ENCODE results near the gene KRT40.

Gene KRT40

GRCh38 chr17:40995116-40995515 is 11.0 kb upstream of the KRT40 start:
- no peak for DNase-seq

GRCh38 chr17:40993839-40994238 is 9.7 kb upstream of the KRT40 start, which contains the start of gene KRTAP3-3:
TSS of gene KRTAP3-3 (minus strand) at chr17:40994164. CDS start at chr17:40994097, 67 bp downstream.
- DNase-seq = no peak

GRCh38 chr17:40993084-40993483 is 9.0 kb upstream of the KRT40 start:
- no peak for DNase-seq

- DNase-seq = peak; percentile 45
Measured at GRCh38 chr17:40992666-40993065, 8.5 kb upstream of the KRT40 start.

GRCh38 chr17:40986920-40987319 is 2.8 kb upstream of the KRT40 start:
- DNase-seq = peak; percentile 44

- no peak for DNase-seq
Measured at GRCh38 chr17:40981115-40981514, 3.0 kb downstream of the KRT40 start.

GRCh38 chr17:40980596-40980995 is 3.5 kb downstream of the KRT40 start:
- no peak for DNase-seq

- DNase-seq = no peak
Measured at GRCh38 chr17:40980117-40980516, 4.0 kb downstream of the KRT40 start.

GRCh38 chr17:40978575-40979151 is 5.5 kb downstream of the KRT40 start:
- DNase-seq = no peak

GRCh38 chr17:40975516-40975915 is 8.6 kb downstream of the KRT40 start:
- DNase-seq = no peak

GRCh38 chr17:40974366-40974765 is 9.8 kb downstream of the KRT40 start:
- DNase-seq = no peak

- no peak for DNase-seq
Measured at GRCh38 chr17:40967582-40967981, 16.5 kb downstream of the KRT40 start.

- DNase-seq = no peak
Measured at GRCh38 chr17:40966848-40967247, 17.3 kb downstream of the KRT40 start, which contains the start of gene KRT39. TSS of gene KRT39 (minus strand) at chr17:40966948. CDS start at chr17:40966856, 92 bp downstream.

GRCh38 chr17:40963838-40964237 is 20.3 kb downstream of the KRT40 start:
- DNase-seq = no peak

GRCh38 chr17:40962059-40962561 is 22.0 kb downstream of the KRT40 start:
- no peak for DNase-seq

- peak; percentile 8 for DNase-seq
Measured at GRCh38 chr17:40961591-40961990, 22.5 kb downstream of the KRT40 start.

- no peak for DNase-seq
Measured at GRCh38 chr17:40960144-40960543, 24.0 kb downstream of the KRT40 start.

- peak; percentile 43 for DNase-seq
Measured at GRCh38 chr17:40958086-40958953, 25.8 kb downstream of the KRT40 start.

- no peak for DNase-seq
Measured at GRCh38 chr17:40956401-40957254, 27.5 kb downstream of the KRT40 start.

- no peak for DNase-seq
Measured at GRCh38 chr17:40953881-40954280, 30.2 kb downstream of the KRT40 start.

GRCh38 chr17:40952661-40953060 is 31.5 kb downstream of the KRT40 start:
- DNase-seq = no peak

- no peak for DNase-seq
Measured at GRCh38 chr17:40952154-40952553, 32.0 kb downstream of the KRT40 start.

GRCh38 chr17:40951011-40951622 is 33.0 kb downstream of the KRT40 start:
- no peak for DNase-seq

Data from NCI-H526 treated with DMSO at 0.1 percent for 48 hours (cell line).